Brain microvascular endothelial cell (primary cell): ENCODE data around the gene TIGD4.

Experiments
- DNase-seq: peaks from one replicate; pipeline ENCODE4 v3.0.0-alpha.2; 2020
- H3K27ac ChIP-seq: fragments of 250-450 bp; sonication (Bioruptor Pico); 2 replicates; pipeline ENCODE4 v1.5.1; 2020; ENCODE audit warnings: mild to moderate bottlenecking, moderate library complexity
- H3K27me3 ChIP-seq: fragments of 250-450 bp; sonication (Bioruptor Pico); replicated peaks from 2 replicates; pipeline ENCODE4 v1.5.1; 2020; ENCODE audit warnings: mild to moderate bottlenecking
- H3K36me3 ChIP-seq: fragments of 250-450 bp; sonication (Bioruptor Pico); replicated peaks from 2 replicates; pipeline ENCODE4 v1.5.1; 2020; ENCODE audit warnings: mild to moderate bottlenecking
- H3K4me3 ChIP-seq: 2 replicates; pipeline ENCODE4 v1.5.1; 2011; ENCODE audit warnings: low read depth, mild to moderate bottlenecking, control low read depth, low read length, moderate library complexity
- in situ Hi-C: cut with HindIII; loops from 2 replicates; pipeline ENCODE4 v1.10.0; 2017; ENCODE audit warnings: low sequenced_read_pairs, low pct_ligation_motif_present
- TF ChIP-seq, protein P1 (sequence below): IDR thresholded peaks from 2 replicates; pipeline ENCODE4 v1.5.1; 2011; ENCODE audit warnings: low read depth, mild to moderate bottlenecking, moderate library complexity, low read length, control low read depth, inconsistent platforms; ENCODE audit errors: missing control alignments

TIGD4 gene

DNA sequence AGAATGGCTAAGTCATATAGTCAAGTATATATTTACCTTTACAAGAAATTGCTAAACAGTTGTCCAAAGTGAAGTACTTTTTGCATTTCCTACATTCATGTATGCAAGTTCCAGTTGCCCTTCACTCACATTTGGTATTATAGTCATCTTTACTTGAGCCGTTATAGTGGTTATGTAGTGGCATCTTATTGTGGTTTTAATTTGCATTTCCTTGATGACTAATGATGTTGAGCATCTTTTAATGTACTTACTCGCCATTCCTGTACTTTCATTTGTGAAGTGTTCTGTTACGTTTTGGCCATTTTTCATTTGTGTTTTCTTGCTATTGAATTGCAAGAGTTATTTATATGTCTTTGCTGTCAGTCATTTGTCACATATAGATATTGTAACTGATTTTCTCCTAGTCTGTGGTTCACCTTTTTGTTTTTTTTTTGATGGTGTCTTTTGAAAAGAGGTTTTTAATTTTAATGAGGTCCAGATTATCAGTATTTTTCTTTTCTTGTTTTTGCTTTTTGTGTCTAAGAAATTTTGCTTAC, 27.8 kb upstream of the TIGD4 start:
- no peak for DNase-seq
- H3K27ac ChIP-seq, result no peak overlapping the region
- H3K27me3 ChIP-seq, result no peaks in the 10 kb centered on the region
- in situ Hi-C loops, result no loop called here
- H3K4me3 ChIP-seq, result no peak overlapping the region
- TF ChIP-seq, protein P1, sequence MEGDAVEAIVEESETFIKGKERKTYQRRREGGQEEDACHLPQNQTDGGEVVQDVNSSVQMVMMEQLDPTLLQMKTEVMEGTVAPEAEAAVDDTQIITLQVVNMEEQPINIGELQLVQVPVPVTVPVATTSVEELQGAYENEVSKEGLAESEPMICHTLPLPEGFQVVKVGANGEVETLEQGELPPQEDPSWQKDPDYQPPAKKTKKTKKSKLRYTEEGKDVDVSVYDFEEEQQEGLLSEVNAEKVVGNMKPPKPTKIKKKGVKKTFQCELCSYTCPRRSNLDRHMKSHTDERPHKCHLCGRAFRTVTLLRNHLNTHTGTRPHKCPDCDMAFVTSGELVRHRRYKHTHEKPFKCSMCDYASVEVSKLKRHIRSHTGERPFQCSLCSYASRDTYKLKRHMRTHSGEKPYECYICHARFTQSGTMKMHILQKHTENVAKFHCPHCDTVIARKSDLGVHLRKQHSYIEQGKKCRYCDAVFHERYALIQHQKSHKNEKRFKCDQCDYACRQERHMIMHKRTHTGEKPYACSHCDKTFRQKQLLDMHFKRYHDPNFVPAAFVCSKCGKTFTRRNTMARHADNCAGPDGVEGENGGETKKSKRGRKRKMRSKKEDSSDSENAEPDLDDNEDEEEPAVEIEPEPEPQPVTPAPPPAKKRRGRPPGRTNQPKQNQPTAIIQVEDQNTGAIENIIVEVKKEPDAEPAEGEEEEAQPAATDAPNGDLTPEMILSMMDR, result no peak
- no peaks in the 10 kb centered on the region for H3K36me3 ChIP-seq

- in situ Hi-C loops, result no loop called here
- DNase-seq, result no peak
- no peaks in the 10 kb centered on the region for H3K27me3 ChIP-seq
- TF ChIP-seq, protein P1, result no peak
- no peaks in the 10 kb centered on the region for H3K36me3 ChIP-seq
- no peak overlapping the region for H3K27ac ChIP-seq
- no peak overlapping the region for H3K4me3 ChIP-seq
Measured at GRCh38 chr4:152806501-152807125, 27.1 kb upstream of the TIGD4 start.

- TF ChIP-seq, protein P1, result no peak
- Histone ChIP-seq H3K27me3 (no peaks in the 10 kb centered on the region), H3K4me3 (no peak overlapping the region), H3K36me3 (no peaks in the 10 kb centered on the region), H3K27ac (no peak overlapping the region)
- no peak for DNase-seq
- in situ Hi-C loops, result no loop called here
Measured at GRCh38 chr4:152805818-152806217, 26.3 kb upstream of the TIGD4 start.

DNA sequence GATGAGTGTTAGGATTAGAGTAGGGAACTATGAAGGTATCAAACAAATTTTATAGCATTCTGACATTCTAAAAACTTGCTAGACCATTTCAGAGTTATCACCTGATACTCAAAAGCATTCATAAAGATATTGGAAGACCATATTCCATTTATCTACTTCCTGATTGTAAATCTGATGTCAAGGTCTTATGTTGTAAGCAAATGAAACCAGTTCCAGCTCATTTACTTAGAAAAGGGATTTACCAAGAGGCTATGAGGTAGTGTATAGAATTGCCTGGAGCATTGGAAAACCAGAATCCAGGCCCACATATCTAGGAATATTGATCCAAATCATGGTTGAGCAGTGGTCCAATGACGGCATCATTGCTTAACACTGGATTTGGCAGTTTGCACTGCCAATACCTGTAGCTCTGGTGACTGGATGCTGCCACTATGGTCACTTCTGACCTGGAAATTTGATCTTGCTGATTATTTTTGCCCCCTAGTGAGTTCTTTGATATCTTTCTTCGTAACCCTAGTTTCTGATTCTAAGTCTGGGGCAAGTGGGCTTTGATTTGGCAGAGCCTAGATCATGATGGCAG, 25.6 kb upstream of the TIGD4 start:
- no peak overlapping the region for H3K27ac ChIP-seq
- DNase-seq, result no peak
- TF ChIP-seq, protein P1, result no peak
- no peak overlapping the region for H3K4me3 ChIP-seq
- no peaks in the 10 kb centered on the region for H3K27me3 ChIP-seq
- H3K36me3 ChIP-seq, result no peaks in the 10 kb centered on the region
- in situ Hi-C loops, result no loop called here

DNA sequence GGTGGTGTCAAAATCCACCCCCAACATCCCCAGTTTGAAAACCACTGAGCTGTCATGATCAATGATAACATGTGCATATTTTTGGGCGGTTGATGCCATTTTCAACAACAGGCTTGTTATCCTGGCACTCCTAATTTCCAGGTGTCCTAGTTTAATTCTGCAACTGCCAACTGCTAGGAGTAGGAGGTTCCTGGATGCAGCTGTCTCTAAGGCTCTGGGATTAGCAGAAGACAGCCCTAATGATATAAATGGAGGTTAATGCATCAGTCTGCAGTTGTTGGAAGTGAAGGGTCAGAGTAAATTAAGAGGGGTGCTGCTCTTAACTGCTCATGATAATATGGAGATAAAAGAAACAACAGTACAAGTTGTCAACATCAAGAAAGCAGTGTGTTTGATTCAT, 24.0 kb upstream of the TIGD4 start:
- in situ Hi-C loops, result no loop called here
- H3K36me3 ChIP-seq, result no peaks in the 10 kb centered on the region
- no peak overlapping the region for H3K4me3 ChIP-seq
- no peaks in the 10 kb centered on the region for H3K27me3 ChIP-seq
- DNase-seq, result no peak
- TF ChIP-seq, protein P1, result no peak
- no peak overlapping the region for H3K27ac ChIP-seq
